ENCODE results near the gene COL26A1.
"Not testable (repeated sequence)": the region's sequence is repeated elsewhere in the genome, so short reads cannot be mapped to it uniquely, and the experiment has no call there.

Gene COL26A1

DNA sequence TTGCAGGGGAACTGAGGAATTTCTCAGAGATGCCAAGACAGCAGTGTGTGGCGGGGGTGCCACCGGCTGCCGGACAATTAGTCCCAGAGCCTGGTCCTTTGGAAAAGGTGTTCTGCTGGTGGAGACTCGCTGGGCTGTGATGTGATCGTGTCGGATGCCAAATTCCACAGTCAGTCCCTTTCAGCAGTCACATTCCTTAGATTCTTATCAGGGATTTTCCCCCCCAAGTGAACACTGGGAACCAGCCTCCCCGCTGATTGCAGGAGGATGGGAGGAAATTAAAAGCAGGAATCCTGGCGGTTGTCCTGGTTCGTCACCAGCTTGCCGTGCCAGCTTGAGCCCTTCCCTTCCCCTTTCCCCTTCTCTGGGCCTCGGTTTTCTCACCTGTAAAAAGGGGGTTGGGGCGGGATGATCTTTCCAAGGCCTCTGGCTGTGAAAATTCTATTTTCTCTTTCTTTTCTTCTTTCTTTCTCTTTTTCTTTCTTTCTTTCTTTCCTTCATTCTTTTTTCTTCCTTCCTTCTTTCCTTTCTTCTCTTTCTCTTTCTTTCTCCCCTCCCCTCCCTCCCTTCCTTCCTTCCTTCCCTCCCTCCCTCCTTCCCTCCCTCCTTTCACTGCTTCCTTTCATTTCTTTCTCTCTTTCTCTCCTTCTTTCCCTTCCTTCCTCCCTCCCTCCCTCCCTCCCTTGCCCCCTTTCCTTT is 39.6 kb downstream of the COL26A1 start:
- no peak for DNase-seq (ENCODE audit: low spot score)

DNA sequence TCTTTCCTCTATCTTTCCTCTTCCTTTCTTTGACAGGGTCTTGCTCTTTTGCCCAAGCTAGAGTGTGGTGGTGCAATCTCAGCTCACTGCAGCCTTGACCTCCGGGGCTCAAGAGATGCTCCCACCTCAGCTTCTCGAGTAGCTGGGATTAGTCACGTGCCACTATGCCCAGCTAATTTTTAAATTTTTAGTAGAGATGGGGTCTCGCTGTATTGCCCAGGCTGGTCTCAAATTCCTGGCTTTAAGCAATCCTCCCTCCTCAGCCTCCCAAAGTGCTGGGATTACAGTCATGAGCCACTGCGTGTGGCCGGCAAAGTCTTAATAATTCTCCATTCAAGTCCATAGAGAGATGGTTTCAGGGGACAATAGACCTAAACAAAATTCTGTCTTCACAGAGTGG is 40.2 kb downstream of the COL26A1 start:
- DNase-seq (ENCODE audit: low spot score): no peak

DNA sequence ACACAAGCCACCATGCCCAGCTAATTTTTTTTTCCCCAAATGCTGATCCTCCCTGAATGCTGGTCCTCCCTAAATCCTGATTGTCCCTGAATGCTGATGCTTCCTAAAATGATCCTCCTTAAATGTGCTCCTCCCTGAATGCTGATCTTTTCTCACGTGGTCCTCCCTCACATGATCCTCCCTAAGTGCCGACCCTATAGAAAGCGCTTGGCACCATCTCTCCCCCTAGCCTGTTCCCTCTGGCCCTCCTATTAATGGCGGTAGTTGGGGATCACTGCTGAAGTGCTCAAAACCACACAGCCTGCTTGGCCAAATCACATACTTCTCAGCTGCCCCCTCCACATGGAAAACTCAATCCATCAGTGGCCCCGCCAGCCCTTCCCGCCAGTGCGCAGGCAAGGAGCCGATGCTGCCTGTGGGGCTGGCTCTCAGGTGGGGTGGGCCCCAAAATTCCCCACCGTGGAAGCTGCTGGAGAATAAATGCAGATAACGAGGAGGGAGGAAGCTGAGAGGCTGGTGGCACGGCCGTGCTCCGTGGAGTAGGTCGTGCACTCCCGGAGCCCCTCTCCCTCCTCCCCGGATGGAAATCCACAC is 42.9 kb downstream of the COL26A1 start:
- DNase-seq (ENCODE audit: low spot score): no peak

DNA sequence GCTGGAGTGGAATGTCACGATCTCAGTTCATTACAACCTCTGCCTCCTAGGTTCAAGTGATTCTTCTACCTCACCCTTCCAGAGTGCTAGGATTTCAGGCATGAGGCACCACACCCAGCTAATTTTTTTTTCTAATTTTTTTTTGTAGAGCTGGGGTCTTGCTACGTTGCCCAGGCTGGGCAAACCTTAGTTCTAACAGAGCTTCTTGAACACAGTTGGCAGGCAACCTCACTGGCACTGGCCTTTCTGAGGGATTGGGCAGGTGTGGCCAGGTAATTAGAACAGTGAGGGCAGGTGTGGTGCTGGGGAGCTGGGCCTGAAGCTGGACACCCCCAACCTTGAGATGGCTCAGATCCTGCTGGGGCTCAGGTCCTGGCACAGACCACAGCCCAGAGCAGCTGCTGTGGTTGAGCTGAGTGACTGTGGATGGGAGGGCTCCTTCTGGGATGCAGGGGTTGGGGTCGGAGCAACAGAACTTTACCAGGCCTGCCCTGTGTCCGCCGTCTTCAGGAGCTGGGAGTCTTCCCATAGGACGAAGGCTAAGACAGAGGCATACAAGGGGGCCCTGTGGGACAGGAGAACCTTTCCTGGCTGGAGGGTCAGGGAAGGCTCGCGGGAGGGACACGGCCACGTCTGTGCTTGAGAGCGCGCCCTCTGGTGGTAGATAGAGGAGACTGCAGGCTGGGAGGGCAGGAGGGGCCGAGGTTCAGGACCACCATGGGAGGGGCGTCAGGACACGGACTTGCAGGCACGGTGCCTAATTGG is 48.2 kb downstream of the COL26A1 start:
- DNase-seq (ENCODE audit: low spot score): no peak

DNA sequence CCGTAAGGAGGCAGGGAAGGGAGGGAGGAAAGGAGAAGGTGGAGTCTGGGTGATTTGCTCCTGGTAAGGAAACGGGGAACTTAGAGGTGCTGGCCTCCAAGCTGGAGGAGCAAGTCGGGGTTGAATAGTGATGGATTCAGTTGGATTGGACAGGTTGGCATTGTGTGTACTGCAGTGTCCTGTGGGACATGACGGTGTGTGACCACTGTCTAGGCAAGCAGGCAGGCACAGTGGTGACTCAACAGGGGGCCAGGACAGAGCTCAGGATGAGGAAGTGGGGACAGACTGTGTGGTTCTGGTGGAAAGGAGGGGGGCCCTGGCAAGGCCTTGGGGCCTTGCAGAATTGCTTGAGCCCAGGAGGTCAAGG is 48.8 kb downstream of the COL26A1 start:
- DNase-seq (ENCODE audit: low spot score): no peak

DNA sequence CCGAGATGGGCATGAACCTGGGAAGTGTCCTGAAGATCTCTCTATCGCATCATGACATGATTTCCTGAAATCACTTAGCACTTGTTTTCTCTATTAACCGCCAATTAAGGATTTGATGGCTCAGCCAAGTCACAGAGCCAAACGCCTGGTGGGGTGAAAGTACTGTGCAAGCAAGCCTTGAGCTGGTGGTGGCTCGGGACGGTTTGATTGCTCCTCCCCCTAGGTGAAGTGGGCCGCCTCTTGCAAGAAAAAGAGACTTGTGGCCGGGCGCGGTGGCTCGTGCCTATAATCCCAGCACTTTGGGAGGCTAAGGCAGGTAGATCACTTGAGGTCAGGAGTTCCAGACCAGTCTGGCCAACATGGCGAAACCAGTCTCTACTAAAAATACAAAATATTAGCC is 50.3 kb downstream of the COL26A1 start:
- no peak for DNase-seq (ENCODE audit: low spot score)

DNA sequence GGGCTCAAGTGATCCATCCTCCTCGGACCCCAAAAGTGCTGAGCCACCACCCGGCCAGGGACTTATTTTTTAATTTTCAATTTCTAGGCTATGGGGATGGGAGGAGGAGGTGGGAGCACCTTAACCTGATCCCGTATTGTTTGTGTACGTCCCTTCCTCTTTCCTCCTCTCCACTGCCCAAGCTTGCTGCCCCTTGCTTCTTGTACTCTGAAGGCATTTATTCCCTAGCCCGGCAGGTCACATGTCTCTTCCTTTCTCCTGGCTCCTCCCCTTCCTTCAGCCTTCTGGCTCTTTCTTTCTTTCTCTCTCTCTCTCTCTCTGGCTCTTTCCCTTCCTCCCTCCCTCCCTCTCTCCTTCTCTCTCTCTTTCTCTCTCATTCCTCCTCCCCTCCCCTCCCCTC is 56.0 kb downstream of the COL26A1 start:
- DNase-seq (ENCODE audit: low spot score): no peak

DNA sequence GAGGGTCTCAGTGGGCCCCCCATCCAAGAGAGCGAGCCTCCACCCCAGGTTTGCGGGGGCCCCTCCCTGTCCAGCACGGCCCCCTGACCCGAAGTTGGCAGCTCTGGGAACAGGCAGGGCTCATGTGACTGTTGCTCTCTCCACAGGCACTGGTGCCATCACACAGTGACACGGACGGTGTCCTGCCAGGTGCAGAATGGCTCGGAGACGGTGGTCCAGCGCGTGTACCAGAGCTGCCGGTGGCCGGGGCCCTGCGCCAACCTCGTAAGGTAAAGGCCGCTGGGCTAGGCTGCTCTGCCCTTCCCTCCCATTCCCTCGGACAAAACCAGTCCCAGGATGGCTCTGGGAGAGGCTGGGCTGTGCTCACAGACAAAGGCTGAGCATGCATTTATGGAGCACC is 57.2 kb downstream of the COL26A1 start:
- no peak for DNase-seq (ENCODE audit: low spot score)

DNA sequence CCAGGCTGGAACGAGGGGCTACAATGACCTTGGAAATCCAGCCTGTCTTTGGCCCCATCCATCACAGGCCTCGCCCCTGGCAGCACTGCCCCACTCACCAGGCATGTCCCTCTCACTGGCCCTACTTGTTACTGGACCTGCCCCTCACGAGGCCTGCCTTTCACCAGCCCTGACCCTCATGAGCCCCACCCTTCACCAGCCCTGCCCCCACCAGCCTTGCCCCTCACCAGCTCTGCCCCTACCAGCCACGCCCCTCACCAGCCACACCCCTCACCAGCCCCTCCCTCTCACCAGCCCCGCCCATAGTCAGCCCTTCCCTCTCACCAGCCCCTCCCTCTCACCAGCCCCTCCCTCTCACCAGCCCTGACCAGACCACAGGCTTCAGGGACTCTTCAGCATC is 57.8 kb downstream of the COL26A1 start:
- DNase-seq (ENCODE audit: low spot score): no peak

DNA sequence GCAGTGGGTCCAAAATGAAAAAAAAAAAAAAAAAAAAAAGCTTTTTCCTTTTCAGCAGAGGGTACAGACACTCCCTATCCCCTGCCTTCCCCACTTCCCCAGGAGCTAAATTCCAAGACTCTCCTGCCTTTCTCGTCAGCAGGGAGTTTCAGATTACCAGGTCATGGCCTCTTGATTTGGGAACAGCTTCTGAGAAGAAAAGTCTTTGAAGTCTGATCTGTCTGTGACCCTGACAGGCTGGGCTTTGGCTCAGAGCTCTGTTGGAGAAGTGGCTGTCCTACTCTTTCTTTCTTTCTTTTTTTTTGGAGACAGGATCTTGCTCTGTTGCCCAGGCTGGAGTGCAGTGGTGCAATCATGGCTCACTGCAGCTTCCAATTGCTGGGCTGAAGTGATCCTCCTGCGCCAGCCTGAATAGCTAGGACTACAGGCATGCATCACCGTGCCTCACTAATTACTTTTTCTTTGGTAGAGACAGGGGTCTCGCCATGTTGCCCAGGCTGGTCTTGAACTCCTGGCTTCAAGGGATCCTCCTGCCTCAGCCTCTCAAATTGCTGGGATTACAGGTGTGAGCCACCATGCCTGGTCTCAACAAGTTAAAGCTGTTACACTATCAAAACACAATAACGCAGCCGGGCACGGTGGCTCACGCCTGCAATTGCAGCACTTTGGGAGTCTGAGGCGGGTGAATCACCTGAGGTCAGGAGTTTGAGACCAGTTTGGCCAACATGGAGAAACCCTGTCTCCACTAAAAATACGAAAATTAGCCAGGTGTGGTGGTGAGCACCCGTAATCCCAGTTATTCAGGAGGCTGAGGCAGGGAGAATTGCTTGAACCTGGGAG is 59.9 kb downstream of the COL26A1 start:
- no peak for DNase-seq (ENCODE audit: low spot score)

DNA sequence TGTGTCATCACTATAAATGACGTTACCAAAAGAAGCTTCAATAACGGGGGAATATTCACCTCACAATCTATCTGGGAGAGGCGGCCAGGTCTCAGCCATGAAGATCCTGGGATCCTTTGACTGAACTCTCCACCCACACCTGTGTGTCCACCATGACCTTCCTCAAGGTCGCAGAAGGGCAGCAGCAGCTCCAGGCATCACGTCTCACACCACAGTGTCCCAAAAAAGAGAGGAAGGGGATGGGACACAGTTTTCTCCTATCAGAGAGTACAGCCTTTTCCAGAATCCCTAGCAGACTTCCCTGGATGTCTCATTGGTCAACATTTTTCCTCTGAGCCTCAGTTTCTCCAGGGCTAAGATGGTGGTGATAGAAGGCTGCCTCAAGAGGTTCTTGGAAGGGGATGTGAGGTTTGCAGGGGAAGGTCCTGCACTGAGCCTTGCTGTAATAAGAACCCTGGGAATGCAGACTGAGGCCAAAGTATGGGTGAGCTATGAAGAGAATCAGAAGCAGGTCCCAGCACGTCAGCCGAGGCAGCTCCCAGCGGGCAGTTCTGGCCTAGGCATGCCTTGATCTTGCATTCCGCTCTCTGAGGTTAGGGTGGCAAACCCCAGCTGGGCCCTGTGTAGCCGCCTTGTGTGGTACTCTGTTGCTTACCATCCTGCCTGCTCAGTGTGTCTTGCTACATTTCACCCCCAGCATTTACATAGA is 63.8 kb downstream of the COL26A1 start:
- no peak for DNase-seq (ENCODE audit: low spot score)

DNA sequence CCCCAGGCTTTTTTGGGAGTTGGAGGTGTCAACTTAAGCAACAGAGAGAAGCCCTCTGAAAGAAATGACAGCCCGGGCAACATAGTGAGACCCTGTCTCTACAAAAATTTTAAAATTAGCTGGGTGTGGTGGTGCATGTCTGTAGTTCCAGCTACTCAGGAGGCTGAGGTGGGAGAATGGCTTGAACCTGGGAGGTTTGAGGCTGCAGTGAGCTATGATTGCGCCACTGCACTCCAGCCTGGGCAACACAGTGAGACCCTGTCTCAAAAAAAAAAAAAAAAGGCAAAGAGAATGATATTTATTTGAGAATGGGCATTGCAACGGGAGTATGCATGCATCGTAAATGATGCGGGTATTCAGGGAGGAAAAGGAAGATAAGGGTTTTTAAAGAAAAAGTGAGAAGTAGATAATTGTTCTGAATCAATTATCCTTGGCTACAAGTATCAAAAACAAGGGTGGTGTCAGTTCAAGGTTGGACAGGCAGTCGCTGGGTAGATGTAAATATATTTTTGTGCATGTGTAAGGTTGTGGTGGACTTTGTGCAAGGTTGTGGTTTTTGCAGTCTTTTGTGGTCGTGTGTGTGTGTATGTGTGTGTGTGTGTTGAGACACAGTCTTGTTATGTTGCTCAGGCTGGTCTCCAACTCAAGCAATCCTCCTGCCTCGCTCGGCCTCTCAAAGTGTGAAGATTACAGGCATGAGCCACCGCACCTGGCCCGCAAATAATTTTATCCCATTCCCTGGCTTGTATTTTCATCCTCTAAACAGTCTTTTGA is 65.6 kb downstream of the COL26A1 start:
- DNase-seq (ENCODE audit: low spot score): no peak

DNA sequence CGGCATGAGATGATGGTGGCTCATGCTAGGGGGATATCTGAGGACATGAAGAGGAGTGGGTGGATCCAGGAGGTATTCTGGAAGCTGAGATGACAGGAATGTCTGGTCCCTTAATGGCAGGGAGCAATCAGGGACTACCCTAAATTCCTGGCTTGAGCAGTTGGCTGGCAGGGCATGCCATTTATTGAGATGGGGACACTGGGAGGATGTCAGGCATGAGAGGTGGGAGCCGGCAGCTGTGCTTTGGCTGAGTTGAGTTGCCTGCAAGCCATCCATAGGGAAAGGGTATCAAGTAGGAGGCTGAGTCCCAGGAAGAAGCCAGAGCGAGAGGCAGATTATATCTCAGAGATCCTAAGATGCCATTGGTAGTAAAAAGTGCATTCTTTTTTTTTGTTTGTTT is 69.6 kb downstream of the COL26A1 start:
- DNase-seq (ENCODE audit: low spot score): no peak

DNA sequence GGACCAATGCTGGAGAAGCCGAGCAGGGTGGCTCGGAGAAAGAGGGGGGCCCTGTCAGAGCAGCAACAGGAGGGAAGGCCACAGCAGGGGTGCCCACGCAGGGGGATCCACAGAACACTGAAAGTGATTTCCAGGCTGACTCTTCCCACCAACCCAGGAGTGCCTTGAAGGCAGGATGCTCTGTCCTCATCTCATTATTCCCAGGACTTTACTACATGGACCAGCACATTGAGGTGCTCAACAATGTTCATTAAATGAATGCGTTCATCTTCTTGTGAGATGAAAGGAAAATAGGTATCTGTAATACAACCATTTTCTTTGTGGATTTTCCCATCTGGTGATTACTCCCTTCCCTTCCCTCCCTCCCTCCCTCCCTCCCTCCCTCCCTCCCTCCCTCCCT is 71.0 kb downstream of the COL26A1 start:
- DNase-seq (ENCODE audit: low spot score): no peak

DNA sequence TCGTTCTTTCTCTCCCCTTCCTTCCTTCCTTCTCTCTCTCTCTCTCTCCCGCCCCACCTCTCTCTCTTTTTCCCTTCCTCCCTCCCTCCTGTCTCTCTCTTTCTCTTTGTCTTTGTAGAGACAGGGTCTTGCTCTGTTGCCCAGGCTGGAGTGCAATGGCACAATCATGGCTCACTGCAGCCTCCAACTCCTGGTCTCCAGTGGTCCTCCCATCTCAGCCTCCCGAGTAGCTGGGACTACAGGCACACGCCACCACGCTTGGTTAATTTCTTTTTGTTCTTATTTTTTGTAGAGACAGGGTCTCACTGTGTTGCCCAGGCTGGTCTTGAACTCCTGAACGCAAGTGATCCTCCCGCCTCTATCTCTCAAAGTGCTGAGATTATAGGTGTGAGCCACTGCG is 71.5 kb downstream of the COL26A1 start:
- DNase-seq (ENCODE audit: low spot score): not testable (repeated sequence)

DNA sequence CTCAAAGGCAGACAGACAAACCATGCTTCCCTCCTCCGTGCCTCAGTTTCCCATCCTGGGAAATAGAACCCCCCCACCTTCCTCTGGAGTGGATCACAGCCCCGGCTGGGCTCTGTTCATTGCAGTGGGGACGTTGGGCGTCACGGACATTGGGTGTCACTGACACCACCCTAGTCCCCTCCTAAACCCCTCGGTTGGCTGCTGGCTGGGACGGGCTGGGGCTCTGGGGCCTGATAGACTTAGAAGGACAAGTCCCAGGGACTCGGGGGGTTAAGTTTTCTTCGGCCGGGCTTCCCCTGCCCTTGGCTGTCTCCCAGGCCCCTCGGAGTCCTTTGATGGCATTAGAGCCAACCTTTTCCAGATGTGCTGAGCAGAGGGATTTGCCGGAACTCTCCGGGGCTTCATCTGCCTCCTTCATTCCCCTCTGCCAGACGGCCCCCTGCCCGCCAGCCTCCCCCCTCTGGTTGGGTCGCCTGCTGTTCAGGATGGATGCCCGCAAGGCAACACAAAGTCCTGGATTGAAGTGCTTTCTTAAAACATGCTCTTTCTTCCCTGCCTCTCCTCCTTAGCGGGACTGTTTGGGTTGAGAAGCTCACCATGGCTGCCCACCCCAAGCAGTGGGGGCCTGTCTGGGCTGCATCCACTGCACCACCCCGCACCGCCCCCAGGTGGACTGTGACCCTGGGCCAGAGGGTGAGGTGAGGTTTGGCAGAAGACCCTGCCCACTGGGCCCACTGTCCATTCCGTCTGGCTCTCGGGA is 73.0 kb downstream of the COL26A1 start:
- DNase-seq (ENCODE audit: low spot score): no peak

DNA sequence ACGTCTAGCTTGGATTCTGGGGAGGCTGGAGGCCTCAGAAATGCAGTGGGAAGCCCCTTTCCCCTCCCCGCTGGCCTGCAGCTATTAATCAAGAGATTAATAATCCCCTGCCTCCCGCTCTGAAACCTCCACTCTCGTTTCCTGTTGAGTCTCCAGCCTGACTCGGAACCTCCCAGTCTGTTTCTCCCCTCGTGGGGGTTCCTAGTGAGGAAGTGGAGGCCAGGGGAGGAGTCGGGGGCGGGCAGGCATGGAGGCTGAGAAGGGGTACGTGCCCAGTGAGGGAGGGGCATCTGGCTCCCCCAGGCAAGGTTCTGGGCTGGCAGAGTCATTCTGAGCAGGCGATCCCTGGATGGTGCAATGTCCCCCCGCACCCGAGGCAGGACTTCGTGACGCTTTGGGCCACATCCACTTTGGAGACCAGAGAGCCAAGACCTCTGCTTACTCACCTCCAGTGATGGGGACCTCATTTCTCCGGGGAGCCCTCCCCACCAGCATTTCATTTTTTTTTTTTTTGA is 73.6 kb downstream of the COL26A1 start:
- DNase-seq (ENCODE audit: low spot score): no peak

DNA sequence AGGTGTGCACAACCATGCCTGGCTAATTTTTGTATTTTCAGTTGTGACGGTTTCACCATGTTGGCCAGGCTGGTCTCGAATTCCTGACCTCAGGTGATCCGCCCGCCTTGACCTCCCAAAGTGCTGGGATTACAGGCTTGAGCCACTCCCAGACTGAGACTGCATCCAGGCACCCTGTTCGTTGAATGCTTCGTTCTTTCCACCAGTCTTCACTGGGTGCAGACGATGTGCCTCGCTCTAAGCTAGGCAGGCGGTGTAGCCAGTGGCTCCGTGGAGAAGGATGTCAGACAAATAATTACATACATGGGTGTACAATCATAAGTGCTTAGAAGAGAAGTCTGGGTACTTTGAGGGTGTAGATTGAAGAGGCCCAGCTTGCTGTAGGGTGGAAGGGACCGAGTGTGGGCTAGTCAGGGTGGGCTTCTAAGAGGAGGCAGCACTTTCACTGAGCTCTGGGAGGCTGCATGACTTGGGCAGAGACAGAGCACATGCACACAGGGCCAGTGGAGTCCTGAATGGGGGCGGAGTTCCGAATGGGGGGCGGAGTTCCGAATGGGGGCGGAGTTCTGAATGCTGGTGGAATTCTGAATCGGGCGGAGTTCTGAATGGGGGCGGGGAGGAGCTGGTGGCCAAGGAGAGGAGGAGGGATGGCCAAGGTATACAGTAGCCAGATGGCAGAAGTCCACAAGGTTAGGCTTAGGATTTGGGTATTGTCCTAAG is 74.3 kb downstream of the COL26A1 start:
- DNase-seq (ENCODE audit: low spot score): no peak

DNA sequence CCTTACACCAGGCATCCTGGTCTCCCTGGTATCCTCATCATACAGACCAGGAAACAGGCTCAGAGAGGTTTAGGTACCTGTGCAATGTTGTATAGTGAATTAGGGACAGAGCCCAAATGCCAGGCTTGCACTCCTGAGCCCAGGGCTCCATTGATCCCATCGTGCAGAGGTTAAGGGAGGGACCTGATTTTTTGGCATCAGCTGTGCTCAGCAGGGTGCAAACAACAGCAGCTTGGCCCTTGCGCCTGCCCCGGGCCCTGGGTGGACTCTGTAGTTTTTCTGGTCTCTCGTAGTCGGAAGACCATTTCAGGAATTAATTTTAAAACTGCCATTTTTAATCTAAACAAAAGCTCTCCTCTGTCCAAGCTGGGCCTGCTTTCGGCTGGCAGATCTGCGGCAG is 79.2 kb downstream of the COL26A1 start:
- DNase-seq (ENCODE audit: low spot score): no peak

Measured in globus pallidus (tissue), 1 donor.